IMR-90 (cell line): Measurements from ENCODE around the gene PLS1. TPM values are rescaled to one million over a fixed set of nuclear protein-coding genes. Genes with fewer than 3 reads are reported as not detected.

ENCODE experiments used
- ATAC-seq: fragments of 200-7000 bp; cut with Tn5 transposase; 2 replicates; pipeline ENCODE4 v1.9.1; 2020; ENCODE audit warnings: low read depth, mild to moderate bottlenecking, moderate library complexity
- BruUV-seq: library from RNA; stranded (reverse); fragments of 400-500 nt; replicated peaks from 2 replicates; lab custom pipeline; 2021; lab: Mats Ljungman, UMichigan
- CTCF ChIA-PET: fragments of 300-600 bp; formaldehyde crosslinking; extraction: SDS; loops from one replicate; lab custom pipeline; 2021; ENCODE audit warnings: antibody characterized with exemption; lab: Yijun Ruan, JAX
- POLR2A ChIA-PET: fragments of 300-600 bp; sonication (Branson Sonifier 250); formaldehyde crosslinking; loops from one replicate; lab custom pipeline; 2022; ENCODE audit warnings: antibody characterized with exemption; ENCODE audit not compliant: unreplicated experiment; lab: Charles Lee
- DNase-seq: peaks from one replicate; pipeline ENCODE4 v3.0.0; 2013
- H2AFZ ChIP-seq: replicated peaks from 2 replicates; pipeline ENCODE3; 2013; ENCODE audit warnings: low read length, mild to moderate bottlenecking; ENCODE audit not compliant: poor library complexity
- H2AK5ac ChIP-seq: 2 replicates; pipeline ENCODE4 v1.6.1; 2013; ENCODE audit warnings: low read depth, low read length, inconsistent platforms
- H2AK9ac ChIP-seq: replicated peaks from 2 replicates; pipeline ENCODE3; 2013; ENCODE audit warnings: mild to moderate bottlenecking, low read depth, low read length, moderate library complexity; ENCODE audit not compliant: poor library complexity
- H2BK120ac ChIP-seq: 2 replicates; pipeline ENCODE4 v1.6.1; 2013; ENCODE audit warnings: low read depth, low read length, inconsistent platforms
- H2BK15ac ChIP-seq: 3 replicates; pipeline ENCODE4 v1.6.1; 2013; ENCODE audit warnings: low read depth, low read length, inconsistent platforms
- H2BK20ac ChIP-seq: 2 replicates; pipeline ENCODE4 v1.6.1; 2013; ENCODE audit warnings: low read depth, mild to moderate bottlenecking, inconsistent platforms, low read length, moderate library complexity
- H2BK5ac ChIP-seq: 2 replicates; pipeline ENCODE4 v1.6.1; 2013; ENCODE audit warnings: mild to moderate bottlenecking, low read depth, low read length, inconsistent platforms; ENCODE audit not compliant: poor library complexity, severe bottlenecking
- H3K14ac ChIP-seq: replicated peaks from 2 replicates; pipeline ENCODE4 v1.6.1; 2013; ENCODE audit warnings: low read depth, low read length, inconsistent platforms
- H3K18ac ChIP-seq: 2 replicates; pipeline ENCODE4 v1.6.1; 2013; ENCODE audit warnings: low read depth, low read length, control low read depth
- H3K23ac ChIP-seq: 2 replicates; pipeline ENCODE4 v1.6.1; 2013; ENCODE audit warnings: low read depth, low read length, inconsistent platforms
- H3K27ac ChIP-seq: 2 replicates; pipeline ENCODE4 v1.5.1; 2013; ENCODE audit warnings: mild to moderate bottlenecking, control low read depth, low read length; ENCODE audit not compliant: insufficient read depth
- H3K27me3 ChIP-seq: 2 replicates; pipeline ENCODE4 v1.6.1; 2013; ENCODE audit warnings: low read length; ENCODE audit not compliant: control insufficient read depth, insufficient read depth
- H3K36me3 ChIP-seq: 2 replicates; pipeline ENCODE4 v1.6.1; 2013; ENCODE audit warnings: low read length, mixed read lengths; ENCODE audit not compliant: control insufficient read depth, insufficient read depth
- H3K4ac ChIP-seq: 2 replicates; pipeline ENCODE4 v1.6.1; 2013; ENCODE audit warnings: low read depth, low read length, inconsistent platforms
- H3K4me1 ChIP-seq: 2 replicates; pipeline ENCODE4 v1.6.1; 2013; ENCODE audit warnings: low read length, mixed read lengths; ENCODE audit not compliant: control insufficient read depth, insufficient read depth
- H3K4me2 ChIP-seq: 2 replicates; pipeline ENCODE4 v1.6.1; 2013; ENCODE audit warnings: low read depth, mild to moderate bottlenecking, control low read depth, low read length, moderate library complexity
- H3K4me3 ChIP-seq: 2 replicates; pipeline ENCODE4 v1.5.1; 2013; ENCODE audit warnings: low read depth, mild to moderate bottlenecking, control low read depth, low read length, moderate library complexity; ENCODE audit not compliant: insufficient read depth
- H3K56ac ChIP-seq: 2 replicates; pipeline ENCODE4 v1.6.1; 2013; ENCODE audit warnings: low read length, inconsistent platforms; ENCODE audit not compliant: insufficient read depth; ENCODE audit errors: extremely low read depth
- H3K79me1 ChIP-seq, 2 experiments: 2 replicates each; pipeline ENCODE4 v1.6.1; 2013; ENCODE audit warnings: low read length in 2 of 2, inconsistent platforms in 1 of 2, low read depth in 1 of 2
- H3K9ac ChIP-seq: 2 replicates; pipeline ENCODE4 v1.6.1; 2013; ENCODE audit warnings: low read depth, low read length, control low read depth
- H3K9me1 ChIP-seq: 2 replicates; pipeline ENCODE4 v1.6.1; 2013; ENCODE audit warnings: low read length, inconsistent platforms; ENCODE audit not compliant: insufficient read depth
- H3K9me3 ChIP-seq: 2 replicates; pipeline ENCODE4 v1.6.1; 2013; ENCODE audit warnings: low read length; ENCODE audit not compliant: control insufficient read depth, insufficient read depth
- H4K20me1 ChIP-seq: 2 replicates; pipeline ENCODE4 v1.6.1; 2013; ENCODE audit warnings: low read length, inconsistent platforms; ENCODE audit not compliant: insufficient read depth
- H4K5ac ChIP-seq: 2 replicates; pipeline ENCODE4 v1.6.1; 2013; ENCODE audit warnings: mild to moderate bottlenecking, low read depth, low read length, control low read depth
- H4K8ac ChIP-seq, 2 experiments: 2 replicates each; pipeline ENCODE4 v1.6.1; 2013; ENCODE audit warnings: low read depth in 2 of 2, low read length in 2 of 2, control low read depth in 1 of 2, inconsistent platforms in 1 of 2
- H4K91ac ChIP-seq: 2 replicates; pipeline ENCODE4 v1.6.1; 2013; ENCODE audit warnings: low read depth, low read length, inconsistent platforms; ENCODE audit not compliant: insufficient read depth
- CEBPB ChIP-seq: IDR thresholded peaks from 2 replicates; pipeline ENCODE4 v1.6.1; 2012; ENCODE audit warnings: low read depth, low read length, improper control_type of control experiment
- CHD1 ChIP-seq: IDR thresholded peaks from 2 replicates; pipeline ENCODE4 v1.6.1; 2012; ENCODE audit warnings: low read depth, low read length, improper control_type of control experiment
- FOS ChIP-seq: fragments of 150-350 bp; IDR thresholded peaks from 2 replicates; pipeline ENCODE4 v1.6.1; 2016; ENCODE audit warnings: low read depth, low read length
- MXI1 ChIP-seq: IDR thresholded peaks from 2 replicates; pipeline ENCODE4 v1.6.1; 2012; ENCODE audit warnings: low read depth, mild to moderate bottlenecking, low read length, moderate library complexity, borderline replicate concordance
- POLR2A ChIP-seq: IDR thresholded peaks from 2 replicates; pipeline ENCODE4 v1.6.1; 2012; ENCODE audit warnings: mild to moderate bottlenecking, low read depth, low read length
- RAD21 ChIP-seq: IDR thresholded peaks from 2 replicates; pipeline ENCODE4 v1.6.1; 2012; ENCODE audit warnings: low read length, improper control_type of control experiment
- dilution Hi-C: fragments of 300-500 bp; cut with HindIII; formaldehyde crosslinking; loops from one replicate; pipeline ENCODE4 v1.14.3; 2018; ENCODE audit warnings: low sequenced_read_pairs; ENCODE audit not compliant: unreplicated experiment
- in situ Hi-C: fragments of 300-500 bp; cut with MboI; formaldehyde crosslinking; loops from 3 replicates; pipeline ENCODE4 v1.14.3; 2019; ENCODE audit warnings: low sequenced_read_pairs, inconsistent platforms, mixed read lengths
- intact Hi-C: fragments of 100-400 bp; cut with micrococcal nuclease; formaldehyde crosslinking; loops from 2 replicates; pipeline ENCODE4 v1.10.0; 2022
- polyA plus RNA-seq, 3 experiments: library from polyadenylated mRNA; depleted of rRNA; stranded (reverse); fragments of >200 nt; gene quantifications; 2 replicates each; pipeline ENCODE4 v1.2.3, GENCODE V29; 2012; ENCODE audit warnings: low replicate concordance in 1 of 3
- total RNA-seq: library from RNA; depleted of rRNA; stranded (reverse); fragments of >200 nt; gene quantifications from 2 replicates; pipeline ENCODE4 v1.2.3, GENCODE V29; 2012

PLS1 gene
- total and polyA plus RNA-seq, 2 of the 4 experiments (the other 2 are of a cell fraction): 0.29 to 0.90 TPM

- no peak overlapping the region for H2AK5ac ChIP-seq
- no peak overlapping the region for H2BK120ac ChIP-seq
- ChIA-PET CTCF (no interaction called here), POLR2A (no interaction called here)
- no peak overlapping the region for H3K18ac ChIP-seq
- no peaks in the 10 kb centered on the region for H3K27me3 ChIP-seq
- no peak overlapping the region for H3K23ac ChIP-seq
- H3K14ac ChIP-seq: no peak overlapping the region
- H3K4me3 ChIP-seq: no peak overlapping the region
- no peak overlapping the region for H3K9ac ChIP-seq
- DNase-seq (no peak), ATAC-seq (no peak)
- no TSS peak for BruUV-seq
- no peak overlapping the region for H2AFZ ChIP-seq
- intact Hi-C loops: no loop called here
- no peak overlapping the region for H2BK15ac ChIP-seq
- H2BK20ac ChIP-seq: no peak overlapping the region
- peaks cover 0 to 14% of the 10 kb centered on the region in 2 experiments; a peak in 2 of 4 replicates for H3K79me1 ChIP-seq
- TF ChIP-seq CEBPB: no peak
- TF ChIP-seq RAD21: no peak
- no peak for TF ChIP-seq FOS
- no peak for TF ChIP-seq MXI1
- TF ChIP-seq CHD1: no peak
- TF ChIP-seq POLR2A: no peak
- no peaks in the 10 kb centered on the region for H3K9me3 ChIP-seq
- H4K5ac ChIP-seq: no peak overlapping the region
- dilution Hi-C loops: no loop called here
- H3K36me3 ChIP-seq: no peaks in the 10 kb centered on the region
- no peak overlapping the region for H3K27ac ChIP-seq
- in situ Hi-C loops: no loop called here
- no peaks in the 10 kb centered on the region for H4K20me1 ChIP-seq
- no peak overlapping the region for H4K8ac ChIP-seq
- H2BK5ac ChIP-seq: no peak overlapping the region
- no peak overlapping the region for H3K56ac ChIP-seq
- H4K91ac ChIP-seq: no peak overlapping the region
- no peaks in the 10 kb centered on the region for H3K4me1 ChIP-seq
- no peak overlapping the region for H3K4me2 ChIP-seq
- H2AK9ac ChIP-seq: no peak overlapping the region
- H3K4ac ChIP-seq: no peak overlapping the region
- no peaks in the 10 kb centered on the region for H3K9me1 ChIP-seq
Measured at GRCh38 chr3:142735462-142735861, 139.3 kb downstream of the PLS1 start.
